ENCODE results near the gene VTI1B.

Gene VTI1B

GRCh38 chr14:67665868-67666267 lies 8.6 kb downstream of the VTI1B start:
- TF ChIP-seq, protein P1, sequence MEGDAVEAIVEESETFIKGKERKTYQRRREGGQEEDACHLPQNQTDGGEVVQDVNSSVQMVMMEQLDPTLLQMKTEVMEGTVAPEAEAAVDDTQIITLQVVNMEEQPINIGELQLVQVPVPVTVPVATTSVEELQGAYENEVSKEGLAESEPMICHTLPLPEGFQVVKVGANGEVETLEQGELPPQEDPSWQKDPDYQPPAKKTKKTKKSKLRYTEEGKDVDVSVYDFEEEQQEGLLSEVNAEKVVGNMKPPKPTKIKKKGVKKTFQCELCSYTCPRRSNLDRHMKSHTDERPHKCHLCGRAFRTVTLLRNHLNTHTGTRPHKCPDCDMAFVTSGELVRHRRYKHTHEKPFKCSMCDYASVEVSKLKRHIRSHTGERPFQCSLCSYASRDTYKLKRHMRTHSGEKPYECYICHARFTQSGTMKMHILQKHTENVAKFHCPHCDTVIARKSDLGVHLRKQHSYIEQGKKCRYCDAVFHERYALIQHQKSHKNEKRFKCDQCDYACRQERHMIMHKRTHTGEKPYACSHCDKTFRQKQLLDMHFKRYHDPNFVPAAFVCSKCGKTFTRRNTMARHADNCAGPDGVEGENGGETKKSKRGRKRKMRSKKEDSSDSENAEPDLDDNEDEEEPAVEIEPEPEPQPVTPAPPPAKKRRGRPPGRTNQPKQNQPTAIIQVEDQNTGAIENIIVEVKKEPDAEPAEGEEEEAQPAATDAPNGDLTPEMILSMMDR (IDR thresholded peaks at IDR 0.05; ENCODE audit: low read depth, low read length), result no peak
- no peak overlapping the region for H3K4me3 ChIP-seq (replicated peaks in 1 of 2; ENCODE audit: low read depth in 2 of 2, low read length in 2 of 2)
- peak; percentile 64 to 77 for DNase-seq (ENCODE audit: low read depth in 2 of 2)

DNA sequence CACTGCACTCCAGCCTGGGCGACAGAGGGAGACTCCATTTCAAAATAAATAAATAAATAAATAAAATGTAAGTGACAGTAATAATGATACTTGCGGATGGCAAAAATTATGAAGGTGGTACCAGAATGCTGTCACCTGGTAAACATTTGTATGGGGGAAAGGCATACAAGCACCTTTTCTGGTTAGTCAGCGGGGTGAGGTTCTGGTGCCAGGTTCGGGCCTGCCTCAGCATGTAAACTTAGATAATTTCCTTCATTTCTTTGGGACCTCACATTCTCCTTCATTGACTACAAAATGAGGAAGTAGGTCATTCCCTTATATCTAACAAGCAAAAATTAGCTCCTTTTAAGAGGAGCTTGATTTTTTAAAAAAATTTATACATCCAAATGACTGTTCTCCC lies 10.8 kb downstream of the VTI1B start:
- DNase-seq (ENCODE audit: low read depth in 2 of 2), result no peak
- TF ChIP-seq, protein P1 (IDR thresholded peaks at IDR 0.05; ENCODE audit: low read depth, low read length), result no peak
- no peak overlapping the region for H3K4me3 ChIP-seq (replicated peaks in 1 of 2; ENCODE audit: low read depth in 2 of 2, low read length in 2 of 2)

GRCh38 chr14:67653651-67654280 lies 20.7 kb downstream of the VTI1B start:
- peak; percentile 41 to 51 for DNase-seq (ENCODE audit: low read depth in 2 of 2)
- TF ChIP-seq, protein P1 (IDR thresholded peaks at IDR 0.05; ENCODE audit: low read depth, low read length), result no peak
- no peak overlapping the region for H3K4me3 ChIP-seq (replicated peaks in 1 of 2; ENCODE audit: low read depth in 2 of 2, low read length in 2 of 2)

DNA sequence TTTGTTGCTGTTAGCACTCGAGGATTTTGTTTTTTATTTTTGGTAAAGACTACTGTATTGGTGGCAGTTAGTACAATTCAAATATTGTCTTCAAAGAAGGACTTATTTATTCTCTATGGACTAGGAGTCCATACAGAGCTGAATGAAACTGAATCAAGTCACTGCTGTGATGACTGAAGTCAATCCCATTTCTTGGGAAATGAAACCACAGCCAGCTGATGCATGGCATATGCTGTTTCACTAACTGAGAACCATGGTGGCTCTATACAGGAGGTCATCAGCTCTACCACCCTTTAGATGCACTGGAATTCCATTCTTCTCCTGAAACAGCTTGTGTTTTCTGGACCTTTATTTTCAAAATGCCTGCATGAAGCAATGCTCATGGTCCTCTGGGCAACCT lies 22.2 kb downstream of the VTI1B start:
- TF ChIP-seq, protein P1 (IDR thresholded peaks at IDR 0.05; ENCODE audit: low read depth, low read length), result no peak
- no peak overlapping the region for H3K4me3 ChIP-seq (replicated peaks in 1 of 2; ENCODE audit: low read depth in 2 of 2, low read length in 2 of 2)
- no peak for DNase-seq (ENCODE audit: low read depth in 2 of 2)

DNA sequence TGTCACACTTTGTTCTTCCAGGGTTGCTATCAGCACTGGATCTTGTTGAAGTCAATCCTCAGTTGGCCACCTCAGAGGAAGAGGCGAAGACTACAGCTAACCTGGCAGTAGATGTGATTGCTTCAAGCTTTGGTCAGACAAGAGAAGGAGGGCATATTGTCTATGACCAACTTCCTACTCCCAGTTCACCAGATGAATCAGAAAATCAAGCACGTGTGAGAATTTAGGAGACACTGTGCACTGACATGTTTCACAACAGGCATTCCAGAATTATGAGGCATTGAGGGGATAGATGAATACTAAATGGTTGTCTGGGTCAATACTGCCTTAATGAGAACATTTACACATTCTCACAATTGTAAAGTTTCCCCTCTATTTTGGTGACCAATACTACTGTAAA lies 23.7 kb downstream of the VTI1B start:
- no peak overlapping the region for H3K4me3 ChIP-seq (replicated peaks in 1 of 2; ENCODE audit: low read depth in 2 of 2, low read length in 2 of 2)
- TF ChIP-seq, protein P1 (IDR thresholded peaks at IDR 0.05; ENCODE audit: low read depth, low read length), result no peak
- DNase-seq (ENCODE audit: low read depth in 2 of 2), result peak; percentile 68 to 90

GRCh38 chr14:67650151-67650550 lies 24.3 kb downstream of the VTI1B start:
- TF ChIP-seq, protein P1 (IDR thresholded peaks at IDR 0.05; ENCODE audit: low read depth, low read length), result no peak
- no peak for DNase-seq (ENCODE audit: low read depth in 2 of 2)
- H3K4me3 ChIP-seq (replicated peaks in 1 of 2; ENCODE audit: low read depth in 2 of 2, low read length in 2 of 2), result no peak overlapping the region

- no peak overlapping the region for H3K4me3 ChIP-seq (replicated peaks in 1 of 2; ENCODE audit: low read depth in 2 of 2, low read length in 2 of 2)
- DNase-seq (ENCODE audit: low read depth in 2 of 2), result no peak
- TF ChIP-seq, protein P1 (IDR thresholded peaks at IDR 0.05; ENCODE audit: low read depth, low read length), result no peak
Measured at GRCh38 chr14:67646131-67646530, 28.3 kb downstream of the VTI1B start.
